ENCODE results near the gene CKLF.

The CKLF gene

GRCh38 chr16:66536525-66536924, 15.9 kb upstream of the CKLF start:
- Histone ChIP-seq H3K9me3 (ENCODE audit: control insufficient read depth in 1 of 2, low read length in 2 of 2) (no peaks in the 10 kb centered on the region), H3K4me3 (ENCODE audit: low read depth in 1 of 2, low read length in 2 of 2) (no peak overlapping the region), H3K4me1 (ENCODE audit: control insufficient read depth in 1 of 2, insufficient read depth in 2 of 2, low read length in 2 of 2) (no peaks in the 10 kb centered on the region), H3K27me3 (ENCODE audit: low read depth, low read length) (no peaks in the 10 kb centered on the region), H3K27ac (ENCODE audit: low read length) (no peak overlapping the region), H3K36me3 (ENCODE audit: control insufficient read depth in 1 of 2, insufficient read depth in 2 of 2, low read length in 2 of 2) (peaks cover 28 to 41% of the 10 kb centered on the region in 2 donors)

- no peak overlapping the region for H3K4me3 ChIP-seq (ENCODE audit: low read depth in 1 of 2, low read length in 2 of 2)
- peaks cover 30 to 47% of the 10 kb centered on the region in 2 donors for H3K36me3 ChIP-seq (ENCODE audit: control insufficient read depth in 1 of 2, insufficient read depth in 2 of 2, low read length in 2 of 2)
- H3K27ac ChIP-seq (ENCODE audit: low read length) = no peak overlapping the region
- no peaks in the 10 kb centered on the region for H3K27me3 ChIP-seq (ENCODE audit: low read depth, low read length)
- H3K9me3 ChIP-seq (ENCODE audit: control insufficient read depth in 1 of 2, low read length in 2 of 2) = no peaks in the 10 kb centered on the region
- no peaks in the 10 kb centered on the region for H3K4me1 ChIP-seq (ENCODE audit: control insufficient read depth in 1 of 2, insufficient read depth in 2 of 2, low read length in 2 of 2)
Measured at GRCh38 chr16:66537236-66537635, 15.1 kb upstream of the CKLF start.

GRCh38 chr16:66538910-66539309, 13.5 kb upstream of the CKLF start:
- no peak overlapping the region for H3K27ac ChIP-seq (ENCODE audit: low read length)
- no peaks in the 10 kb centered on the region for H3K9me3 ChIP-seq (ENCODE audit: control insufficient read depth in 1 of 2, low read length in 2 of 2)
- no peak overlapping the region for H3K4me3 ChIP-seq (ENCODE audit: low read depth in 1 of 2, low read length in 2 of 2)
- H3K27me3 ChIP-seq (ENCODE audit: low read depth, low read length) = no peaks in the 10 kb centered on the region
- H3K36me3 ChIP-seq (ENCODE audit: control insufficient read depth in 1 of 2, insufficient read depth in 2 of 2, low read length in 2 of 2) = peaks cover 30 to 55% of the 10 kb centered on the region in 2 donors
- no peaks in the 10 kb centered on the region for H3K4me1 ChIP-seq (ENCODE audit: control insufficient read depth in 1 of 2, insufficient read depth in 2 of 2, low read length in 2 of 2)

- Histone ChIP-seq H3K4me1 (ENCODE audit: control insufficient read depth in 1 of 2, insufficient read depth in 2 of 2, low read length in 2 of 2) (no peaks in the 10 kb centered on the region), H3K27ac (ENCODE audit: low read length) (no peak overlapping the region), H3K4me3 (ENCODE audit: low read depth in 1 of 2, low read length in 2 of 2) (no peak overlapping the region)
Measured at GRCh38 chr16:66539623-66540469, 12.5 kb upstream of the CKLF start.

GRCh38 chr16:66541388-66542355, 10.7 kb upstream of the CKLF start:
- Histone ChIP-seq H3K27me3 (ENCODE audit: low read depth, low read length) (no peaks in the 10 kb centered on the region), H3K4me3 (ENCODE audit: low read depth in 1 of 2, low read length in 2 of 2) (no peak overlapping the region), H3K27ac (ENCODE audit: low read length) (no peak overlapping the region), H3K36me3 (ENCODE audit: control insufficient read depth in 1 of 2, insufficient read depth in 2 of 2, low read length in 2 of 2) (peaks cover 31 to 39% of the 10 kb centered on the region in 2 donors), H3K4me1 (ENCODE audit: control insufficient read depth in 1 of 2, insufficient read depth in 2 of 2, low read length in 2 of 2) (no peaks in the 10 kb centered on the region), H3K9me3 (ENCODE audit: control insufficient read depth in 1 of 2, low read length in 2 of 2) (no peaks in the 10 kb centered on the region)

More at GRCh38 chr16:66539623-66540469, 12.5 kb upstream of the CKLF start:
- peaks cover 30 to 52% of the 10 kb centered on the region in 2 donors for H3K36me3 ChIP-seq (ENCODE audit: control insufficient read depth in 1 of 2, insufficient read depth in 2 of 2, low read length in 2 of 2)
- H3K9me3 ChIP-seq (ENCODE audit: control insufficient read depth in 1 of 2, low read length in 2 of 2) = no peaks in the 10 kb centered on the region
- no peaks in the 10 kb centered on the region for H3K27me3 ChIP-seq (ENCODE audit: low read depth, low read length)

GRCh38 chr16:66542396-66542795, 10.0 kb upstream of the CKLF start:
- H3K27ac ChIP-seq (ENCODE audit: low read length) = no peak overlapping the region
- H3K4me1 ChIP-seq (ENCODE audit: control insufficient read depth in 1 of 2, insufficient read depth in 2 of 2, low read length in 2 of 2) = peaks cover 0 to 6% of the 10 kb centered on the region in 2 donors
- H3K4me3 ChIP-seq (ENCODE audit: low read depth in 1 of 2, low read length in 2 of 2) = no peak overlapping the region
- no peaks in the 10 kb centered on the region for H3K9me3 ChIP-seq (ENCODE audit: control insufficient read depth in 1 of 2, low read length in 2 of 2)
- H3K27me3 ChIP-seq (ENCODE audit: low read depth, low read length) = no peaks in the 10 kb centered on the region
- H3K36me3 ChIP-seq (ENCODE audit: control insufficient read depth in 1 of 2, insufficient read depth in 2 of 2, low read length in 2 of 2) = peaks cover 24 to 31% of the 10 kb centered on the region in 2 donors

GRCh38 chr16:66543541-66543940, 8.8 kb upstream of the CKLF start:
- Histone ChIP-seq H3K27ac (ENCODE audit: low read length) (no peak overlapping the region), H3K9me3 (ENCODE audit: control insufficient read depth in 1 of 2, low read length in 2 of 2) (no peaks in the 10 kb centered on the region), H3K27me3 (ENCODE audit: low read depth, low read length) (no peaks in the 10 kb centered on the region), H3K4me3 (ENCODE audit: low read depth in 1 of 2, low read length in 2 of 2) (no peak overlapping the region), H3K4me1 (ENCODE audit: control insufficient read depth in 1 of 2, insufficient read depth in 2 of 2, low read length in 2 of 2) (peaks cover 4 to 17% of the 10 kb centered on the region in 2 donors), H3K36me3 (ENCODE audit: control insufficient read depth in 1 of 2, insufficient read depth in 2 of 2, low read length in 2 of 2) (peaks cover 20 to 29% of the 10 kb centered on the region in 2 donors)

GRCh38 chr16:66544016-66544757, 8.2 kb upstream of the CKLF start:
- H3K36me3 ChIP-seq (ENCODE audit: control insufficient read depth in 1 of 2, insufficient read depth in 2 of 2, low read length in 2 of 2) = peaks cover 15 to 27% of the 10 kb centered on the region in 2 donors
- H3K27ac ChIP-seq (ENCODE audit: low read length) = no peak overlapping the region
- H3K9me3 ChIP-seq (ENCODE audit: control insufficient read depth in 1 of 2, low read length in 2 of 2) = no peaks in the 10 kb centered on the region
- H3K4me3 ChIP-seq (ENCODE audit: low read depth in 1 of 2, low read length in 2 of 2) = no peak overlapping the region
- peaks cover 6 to 23% of the 10 kb centered on the region in 2 donors for H3K4me1 ChIP-seq (ENCODE audit: control insufficient read depth in 1 of 2, insufficient read depth in 2 of 2, low read length in 2 of 2)
- H3K27me3 ChIP-seq (ENCODE audit: low read depth, low read length) = no peaks in the 10 kb centered on the region

- peaks cover 4 to 12% of the 10 kb centered on the region in 2 donors for H3K36me3 ChIP-seq (ENCODE audit: control insufficient read depth in 1 of 2, insufficient read depth in 2 of 2, low read length in 2 of 2)
- H3K4me3 ChIP-seq (ENCODE audit: low read depth in 1 of 2, low read length in 2 of 2) = no peak overlapping the region
- H3K27ac ChIP-seq (ENCODE audit: low read length) = no peak overlapping the region
- H3K9me3 ChIP-seq (ENCODE audit: control insufficient read depth in 1 of 2, low read length in 2 of 2) = no peaks in the 10 kb centered on the region
- H3K4me1 ChIP-seq (ENCODE audit: control insufficient read depth in 1 of 2, insufficient read depth in 2 of 2, low read length in 2 of 2) = peaks cover 6 to 39% of the 10 kb centered on the region in 2 donors
- H3K27me3 ChIP-seq (ENCODE audit: low read depth, low read length) = no peaks in the 10 kb centered on the region
Measured at GRCh38 chr16:66547101-66547989, 5.0 kb upstream of the CKLF start.

- H3K27me3 ChIP-seq (ENCODE audit: low read depth, low read length) = no peaks in the 10 kb centered on the region
- H3K4me3 ChIP-seq (ENCODE audit: low read depth in 1 of 2, low read length in 2 of 2) = peak overlapping the region in 1 of 2 donors; percentile 68
- peaks cover 4 to 11% of the 10 kb centered on the region in 2 donors for H3K36me3 ChIP-seq (ENCODE audit: control insufficient read depth in 1 of 2, insufficient read depth in 2 of 2, low read length in 2 of 2)
- H3K4me1 ChIP-seq (ENCODE audit: control insufficient read depth in 1 of 2, insufficient read depth in 2 of 2, low read length in 2 of 2) = peaks cover 6 to 43% of the 10 kb centered on the region in 2 donors
- no peaks in the 10 kb centered on the region for H3K9me3 ChIP-seq (ENCODE audit: control insufficient read depth in 1 of 2, low read length in 2 of 2)
- H3K27ac ChIP-seq (ENCODE audit: low read length) = no peak overlapping the region
Measured at GRCh38 chr16:66548068-66548467, 4.3 kb upstream of the CKLF start.

Measured in muscle layer of duodenum (tissue), 2 donors.